ENCODE measurements around the gene ACLY. TPM values are rescaled to one million over a fixed set of nuclear protein-coding genes. Genes with fewer than 3 reads are reported as not detected.
"Not testable (repeated sequence)": the region's sequence is repeated elsewhere in the genome, so short reads cannot be mapped to it uniquely, and the experiment has no call there.

ACLY gene
- polyA plus RNA-seq, 1 donor = 52.7 TPM

DNA sequence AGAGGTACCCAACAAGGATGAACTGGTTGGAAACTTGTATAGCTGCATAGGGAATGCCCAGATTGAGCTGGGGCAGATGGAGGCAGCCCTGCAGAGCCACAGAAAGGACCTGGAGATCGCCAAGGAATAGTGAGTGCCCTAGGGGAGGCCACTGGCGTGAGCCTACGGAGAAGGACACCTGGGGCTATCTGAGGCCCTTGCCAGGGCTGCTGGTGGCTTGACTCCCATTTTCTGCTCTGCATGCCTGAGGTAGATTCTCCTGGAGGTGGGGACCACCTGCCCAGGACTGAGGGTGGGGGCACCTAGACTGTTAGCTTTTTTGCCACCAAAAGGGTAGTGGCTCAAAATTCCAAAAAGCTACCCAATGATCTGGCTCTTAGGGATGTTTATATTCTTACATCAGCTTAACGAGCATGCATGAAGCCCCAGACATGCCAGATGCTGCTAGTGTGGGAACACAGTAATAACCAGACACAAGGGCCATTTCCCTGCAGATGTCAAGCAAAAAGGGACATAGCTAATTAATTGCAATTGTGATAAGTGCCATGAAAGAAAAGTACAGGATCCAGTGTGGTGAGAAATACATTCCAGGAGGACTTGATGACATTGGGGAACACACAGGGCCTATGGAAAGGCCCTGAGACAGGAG is 20.4 kb upstream of the ACLY start:
- DNase-seq = no peak

DNA sequence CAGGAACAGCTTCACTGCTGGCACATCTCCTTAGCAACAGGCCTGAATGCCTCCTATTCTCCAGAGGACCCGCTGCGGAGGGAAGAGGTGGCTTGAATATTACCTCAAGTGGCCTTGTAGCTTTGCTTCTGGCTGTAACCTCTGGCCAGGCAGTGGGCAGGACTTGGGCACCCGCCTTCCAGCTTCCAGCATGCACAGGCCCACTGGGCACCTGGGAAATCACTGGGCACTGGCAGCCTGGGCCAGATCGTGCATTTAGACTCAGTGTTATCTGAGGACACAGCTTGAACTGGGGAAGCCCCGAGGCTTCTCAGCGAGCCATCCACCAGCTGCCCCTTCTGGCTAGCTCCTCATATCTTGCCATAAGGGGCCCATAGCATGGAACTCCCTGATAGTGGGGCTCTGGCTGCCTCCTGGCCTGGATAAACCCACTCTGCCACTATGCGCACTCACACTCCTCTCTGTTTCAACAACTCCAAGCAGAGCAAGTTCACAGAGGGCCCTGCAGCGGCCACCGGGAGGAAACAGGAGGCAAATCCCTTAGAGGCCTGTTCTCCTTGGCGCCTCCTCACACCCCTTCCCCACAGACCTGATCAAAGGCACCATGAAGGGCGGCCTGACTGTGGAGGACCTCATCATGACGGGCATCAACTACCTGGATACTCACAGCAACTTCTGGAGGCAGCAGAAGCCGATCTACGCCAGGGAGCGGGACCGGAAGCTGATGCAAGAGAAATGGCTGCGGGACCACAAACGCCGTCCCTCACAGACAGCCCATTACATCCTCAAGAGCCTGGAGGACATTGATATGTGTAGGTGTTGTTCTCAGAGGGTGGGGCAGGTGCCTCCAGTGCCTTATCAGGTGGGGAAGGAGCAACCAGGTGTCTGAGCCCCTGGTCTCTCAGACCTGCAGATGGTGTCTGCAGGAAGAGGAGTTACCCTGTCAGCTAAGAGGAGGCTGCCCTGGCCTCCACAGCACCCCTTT is 19.5 kb upstream of the ACLY start:
- DNase-seq = no peak

DNA sequence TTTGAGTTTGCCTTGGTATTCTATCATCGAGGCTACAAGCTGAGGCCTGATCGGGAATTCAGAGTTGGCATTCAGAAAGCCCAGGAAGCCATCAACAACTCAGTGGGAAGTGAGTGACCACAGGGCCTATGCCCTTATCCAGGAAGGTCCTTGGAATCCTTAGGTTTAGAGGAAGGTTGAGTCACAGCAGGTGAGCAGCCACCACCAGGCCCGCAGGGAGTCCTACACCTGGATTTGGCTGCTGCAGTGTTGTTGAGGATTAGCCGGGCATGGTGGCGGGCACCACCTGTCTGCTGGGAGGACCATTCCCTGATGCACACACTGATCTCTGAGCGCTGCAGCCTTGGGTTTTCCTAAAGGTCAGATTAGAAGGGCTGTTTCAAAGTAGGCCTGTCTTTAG is 16.9 kb upstream of the ACLY start:
- DNase-seq = no peak

DNA sequence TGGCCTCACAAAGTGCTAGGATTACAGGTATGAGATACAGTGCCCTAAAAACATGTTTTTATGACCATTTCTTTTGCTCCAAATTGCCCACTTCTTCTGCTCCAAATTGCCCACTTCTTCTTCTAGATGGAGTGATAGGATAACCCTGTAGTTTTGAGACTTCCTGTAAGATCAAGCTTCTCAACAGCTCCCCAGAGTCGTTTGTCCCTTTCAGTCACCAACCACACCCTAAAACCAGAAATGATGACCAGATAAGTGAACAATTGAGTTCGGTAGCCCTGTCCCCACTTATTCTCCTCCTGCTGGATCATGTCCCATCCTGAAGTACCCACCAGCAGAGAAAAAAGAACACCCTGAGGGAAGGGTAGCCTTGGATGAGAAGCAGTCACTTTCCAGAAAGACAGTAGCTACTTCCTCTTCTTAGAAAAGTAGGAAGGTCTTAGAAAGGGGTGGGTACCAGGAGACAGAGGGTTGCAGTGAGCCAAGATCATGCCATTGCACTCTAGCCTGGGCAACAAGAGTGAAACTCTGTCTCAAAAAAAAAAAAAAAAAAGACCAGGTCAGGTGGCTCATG is 14.2 kb upstream of the ACLY start:
- no peak for DNase-seq

DNA sequence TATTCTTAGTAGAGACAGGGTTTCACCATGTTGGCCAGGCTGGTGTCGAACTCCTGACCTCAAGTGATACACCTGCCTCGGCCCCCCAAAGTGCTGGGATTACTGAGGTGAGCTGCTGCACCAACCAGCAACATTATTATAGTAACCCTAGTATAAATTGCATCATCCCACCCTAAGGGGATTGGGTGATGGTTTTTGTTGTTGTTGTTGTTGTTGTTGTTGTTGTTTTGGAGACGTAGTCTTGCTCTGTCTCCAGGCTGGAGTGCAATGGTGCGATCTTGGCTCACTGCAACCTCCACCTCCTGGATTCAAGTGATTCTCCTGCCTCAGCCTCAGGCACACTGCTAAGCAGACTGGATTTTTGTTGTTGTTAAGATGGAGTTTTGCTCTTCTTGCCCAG is 13.0 kb upstream of the ACLY start:
- not testable (repeated sequence) for DNase-seq

DNA sequence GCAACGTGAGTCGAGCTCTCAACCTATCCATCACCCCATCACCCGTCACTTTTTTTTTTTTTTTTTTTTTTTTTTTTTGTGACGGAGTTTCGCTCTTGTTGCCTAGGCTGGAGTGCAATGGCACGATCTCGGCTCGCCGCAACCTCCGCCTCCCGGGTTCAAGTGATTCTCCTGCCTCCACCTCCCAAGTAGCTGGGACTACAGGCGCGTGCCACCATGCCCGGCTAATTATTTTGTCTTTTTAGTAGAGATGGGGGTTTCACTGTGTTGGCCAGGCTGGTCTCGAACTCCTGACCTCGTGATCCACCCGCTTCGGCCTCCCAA is 12.0 kb upstream of the ACLY start:
- not testable (repeated sequence) for DNase-seq

DNA sequence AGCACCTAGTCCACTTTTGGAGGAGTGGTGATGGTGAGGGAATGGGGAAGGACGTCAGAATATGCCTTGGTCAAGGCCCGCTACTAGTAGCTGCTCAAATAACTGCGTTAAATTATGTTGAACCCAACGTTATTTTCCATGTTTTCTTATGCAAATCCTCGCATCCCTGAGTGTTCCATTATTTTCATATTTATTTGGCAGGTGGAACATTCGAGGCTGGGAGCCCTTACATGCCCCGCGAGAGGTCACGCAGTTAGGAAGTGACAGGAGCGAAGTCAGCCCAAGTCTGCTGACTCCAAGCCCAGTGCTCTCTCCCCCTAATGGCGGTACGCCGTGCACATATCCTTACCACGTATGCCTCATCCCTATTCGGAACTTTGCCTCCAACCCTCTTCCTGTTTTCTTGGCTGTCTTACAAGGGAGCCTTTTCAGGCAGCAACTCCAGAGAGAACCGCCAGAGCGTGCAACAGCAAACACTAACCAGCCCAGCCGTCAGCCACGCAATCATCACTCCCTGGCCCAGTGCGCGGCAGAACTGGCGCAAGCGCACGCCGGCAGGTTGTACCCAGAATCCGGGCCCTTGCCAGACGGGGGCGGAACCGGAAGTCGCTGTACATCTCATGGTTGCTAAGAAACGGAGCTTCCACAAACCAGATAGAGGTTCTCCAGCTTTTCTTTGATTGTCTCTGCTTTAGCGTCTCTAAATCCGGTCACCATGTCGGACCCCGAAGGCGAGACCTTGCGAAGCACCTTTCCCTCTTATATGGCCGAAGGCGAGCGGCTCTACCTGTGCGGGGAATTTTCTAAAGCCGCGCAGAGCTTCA is 11.5 kb upstream of the ACLY start, which contains the start of gene ODAD4:
ODAD4 (plus strand) TSS at position 609 of the 824 bp plus-strand sequence; CDS start at position 716, 107 bp downstream.
- DNase-seq = peak; percentile 95

DNA sequence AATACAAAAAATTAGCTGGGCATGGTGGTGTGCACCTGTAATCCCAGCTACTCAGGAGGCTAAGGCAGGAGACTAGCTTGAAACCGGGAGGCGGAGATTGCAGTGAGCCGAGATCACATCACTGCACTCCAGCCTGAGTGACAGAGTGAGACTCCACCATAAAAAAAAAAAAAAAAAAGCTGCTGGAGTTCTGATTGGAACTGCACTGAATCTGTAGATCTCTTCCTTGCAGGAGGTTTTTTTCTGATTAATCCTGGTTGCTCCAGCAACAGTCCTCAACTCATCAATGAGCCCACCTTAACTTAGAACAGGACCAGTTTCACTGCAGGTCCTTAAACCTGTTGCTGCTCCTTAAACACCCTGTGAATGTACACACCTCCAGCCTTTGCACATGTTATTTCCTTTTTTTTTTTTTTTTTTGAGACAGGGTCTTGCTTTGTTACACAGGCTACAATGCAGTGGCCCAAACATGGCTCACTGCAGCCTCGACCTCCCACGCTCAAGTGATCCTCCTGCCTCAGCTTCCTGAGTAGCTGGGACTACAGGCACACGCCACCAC is 10.0 kb upstream of the ACLY start:
- no peak for DNase-seq

DNA sequence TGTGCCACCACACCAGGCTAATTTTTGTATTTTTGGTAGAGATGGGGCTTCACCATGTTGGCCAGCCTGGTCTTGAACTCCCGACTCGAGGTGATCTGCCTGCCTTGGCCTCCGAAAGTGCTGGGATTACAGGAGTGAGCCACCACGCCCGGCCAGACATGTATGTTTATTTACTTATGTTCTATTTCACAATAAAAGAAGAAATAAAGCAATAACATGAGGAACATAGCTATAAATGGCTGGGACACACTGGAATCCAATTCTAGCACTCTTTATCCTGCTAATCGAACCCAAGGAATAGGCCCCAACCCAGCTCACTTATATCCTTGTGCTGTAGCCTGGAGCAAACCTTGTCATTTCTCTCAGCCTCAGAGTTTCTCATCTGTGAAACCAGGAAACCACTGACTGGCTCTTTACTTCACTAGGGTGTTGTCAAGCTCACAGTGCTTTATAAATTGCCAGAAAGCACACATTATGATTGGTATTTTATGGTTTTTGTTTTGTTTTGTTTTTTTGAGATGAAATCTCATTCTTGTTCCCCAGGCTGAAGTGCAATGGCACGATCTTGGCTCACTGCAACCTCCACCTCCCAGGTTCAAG is 7.3 kb upstream of the ACLY start:
- no peak for DNase-seq

DNA sequence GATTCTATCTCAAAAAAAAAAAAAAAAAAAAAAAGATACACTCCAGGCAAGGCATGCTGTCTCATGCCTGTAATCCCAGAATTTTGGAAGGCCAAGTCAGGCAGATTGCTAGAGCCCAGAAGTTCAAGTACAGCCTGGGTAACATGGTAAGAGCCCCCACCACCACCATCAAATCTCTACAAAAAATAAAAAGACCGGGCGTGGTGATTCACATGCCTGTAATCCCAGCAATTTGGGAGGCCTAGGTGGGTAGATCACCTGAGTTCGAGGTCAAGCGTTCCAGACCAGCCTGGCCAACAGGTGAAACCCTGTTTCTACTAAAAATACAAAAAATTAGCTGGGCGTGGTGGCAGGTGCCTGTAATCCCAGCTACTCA is 1.8 kb upstream of the ACLY start:
- no peak for DNase-seq

DNA sequence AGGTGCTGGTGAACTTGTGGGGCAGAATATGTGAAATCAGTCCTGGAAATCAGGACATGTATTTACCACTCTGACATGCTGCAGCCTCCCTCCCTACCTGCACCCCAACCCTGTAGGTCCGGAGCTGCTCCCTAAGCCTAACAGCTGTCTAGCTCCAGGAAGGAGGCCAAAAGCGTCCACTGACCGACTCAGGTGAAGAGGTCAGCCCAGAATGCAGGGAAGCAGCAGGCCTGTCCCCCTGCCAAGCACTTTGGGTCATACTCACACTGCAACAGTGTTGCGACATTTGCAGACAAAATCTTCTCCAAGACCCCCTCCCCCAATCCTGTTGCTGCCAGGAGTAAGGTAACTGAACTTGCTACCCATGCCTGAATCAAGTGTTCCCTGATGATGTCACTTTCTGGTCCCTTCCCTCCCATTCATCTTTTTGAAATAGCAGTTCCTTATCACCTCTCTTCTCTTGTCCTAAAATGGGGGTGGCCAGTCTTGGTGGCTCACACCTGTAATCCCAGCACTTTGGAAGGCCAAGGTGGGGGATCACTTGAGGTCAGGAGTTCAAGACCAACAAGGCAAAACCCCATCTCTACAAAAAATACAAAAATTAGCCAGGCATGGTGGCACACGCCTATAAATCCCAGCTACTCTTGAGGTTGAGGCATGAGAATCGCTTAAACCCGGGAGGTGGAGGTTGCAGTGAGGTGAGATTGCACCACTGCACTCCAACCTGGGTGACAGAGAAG is 1.3 kb upstream of the ACLY start:
- no peak for DNase-seq

DNA sequence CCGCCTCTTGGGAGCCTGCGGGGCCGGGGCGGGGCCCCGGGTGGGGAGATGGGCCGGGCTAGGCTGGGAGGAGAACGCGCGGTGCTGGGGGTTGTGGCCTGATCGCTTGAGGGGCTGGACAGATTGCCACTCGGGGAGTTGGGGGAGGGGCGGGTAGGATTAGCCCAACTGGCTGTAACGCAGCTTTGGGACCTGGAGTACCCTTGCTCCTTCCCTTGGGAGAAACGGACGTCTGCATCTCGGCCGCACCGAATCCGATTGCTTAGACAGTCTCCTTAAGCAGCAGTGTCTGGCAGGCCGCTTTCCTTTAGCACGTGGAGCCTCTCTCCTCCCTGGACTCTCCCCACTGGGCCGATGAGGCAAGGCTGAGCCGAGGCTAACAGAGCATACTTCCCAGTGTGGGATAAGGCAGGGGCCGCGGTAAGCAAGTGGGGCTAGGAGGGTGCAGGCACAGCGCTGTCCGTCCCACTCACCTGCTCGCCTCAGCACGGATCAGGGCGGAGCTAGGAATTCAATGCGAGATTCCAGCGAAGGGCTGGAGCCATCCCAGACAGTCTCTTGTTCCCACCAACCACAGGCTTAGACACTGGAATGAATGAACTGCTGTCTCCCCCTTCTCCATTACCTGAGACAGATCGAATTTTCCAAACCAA is 540 bp upstream of the ACLY start:
- peak; percentile 68 for DNase-seq

DNA sequence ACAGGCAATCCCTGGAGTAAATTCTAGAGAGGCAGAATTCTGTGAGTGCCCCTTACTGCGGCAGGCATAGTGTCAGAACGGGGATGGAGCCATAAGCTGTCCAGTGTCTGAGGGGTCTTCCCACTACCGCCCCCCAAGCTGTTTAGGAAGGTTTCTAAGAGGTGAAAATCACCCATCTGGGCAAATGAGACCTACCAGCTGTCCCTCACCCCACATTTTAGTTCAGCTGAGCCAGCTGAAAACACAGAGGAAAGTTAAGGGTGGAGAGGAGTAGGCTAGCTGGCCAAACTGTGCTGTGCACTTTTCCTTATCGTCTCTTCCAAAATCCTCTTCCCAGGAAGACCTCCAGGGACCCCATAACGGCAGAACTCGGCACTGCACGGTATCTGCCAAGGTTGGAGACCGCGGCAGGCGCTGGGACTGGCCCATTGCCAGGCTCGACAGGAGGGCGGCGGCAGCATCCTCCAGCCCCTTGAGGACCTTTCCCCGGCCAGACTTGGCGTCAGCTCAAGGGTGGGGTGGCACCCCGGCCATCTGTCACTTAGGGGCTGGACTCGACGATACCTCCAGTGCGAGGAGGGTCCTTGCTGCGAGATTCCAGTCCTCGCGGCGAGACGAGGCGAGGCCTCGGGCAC is 955 bp downstream of the ACLY start:
- peak; percentile 46 for DNase-seq

DNA sequence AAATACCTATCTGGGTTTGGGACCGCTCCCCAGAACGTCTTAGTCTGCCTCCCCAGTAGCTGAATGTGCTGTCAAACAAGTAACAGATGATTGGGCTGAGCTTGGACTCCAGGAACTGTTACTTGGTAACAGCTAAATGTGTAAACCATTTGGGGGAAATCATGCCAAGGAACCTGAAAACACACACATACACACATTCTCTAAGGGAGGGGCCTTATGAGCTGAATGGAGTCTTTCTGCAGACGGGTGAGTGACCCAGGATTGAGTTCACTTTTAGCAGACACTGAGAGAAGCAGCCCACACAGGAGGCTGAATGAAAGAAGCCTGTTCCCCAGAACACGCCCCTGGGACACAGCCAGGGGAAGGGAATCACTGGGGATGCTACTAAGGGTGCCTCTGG is 1.6 kb downstream of the ACLY start:
- DNase-seq = peak; percentile 59

DNA sequence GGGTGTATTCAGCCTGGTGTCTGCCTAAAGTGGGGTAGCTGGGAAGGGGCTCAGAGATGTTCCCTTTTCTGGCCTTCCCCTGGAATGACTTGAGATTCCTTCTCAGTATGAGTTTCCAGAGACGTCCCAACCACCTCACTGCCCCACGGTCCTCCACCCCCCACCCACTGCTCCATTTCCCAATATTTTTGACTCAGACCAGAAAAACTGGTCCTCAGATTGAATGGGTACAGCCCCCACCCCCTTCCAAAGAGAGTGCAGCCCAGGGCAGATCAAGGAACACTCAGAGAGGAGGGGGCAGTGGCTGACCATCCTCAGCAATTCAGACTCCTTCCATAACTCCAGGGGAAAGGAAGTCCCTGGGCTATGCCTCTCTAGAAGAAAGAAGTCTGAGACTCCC is 3.2 kb downstream of the ACLY start:
- DNase-seq = no peak

DNA sequence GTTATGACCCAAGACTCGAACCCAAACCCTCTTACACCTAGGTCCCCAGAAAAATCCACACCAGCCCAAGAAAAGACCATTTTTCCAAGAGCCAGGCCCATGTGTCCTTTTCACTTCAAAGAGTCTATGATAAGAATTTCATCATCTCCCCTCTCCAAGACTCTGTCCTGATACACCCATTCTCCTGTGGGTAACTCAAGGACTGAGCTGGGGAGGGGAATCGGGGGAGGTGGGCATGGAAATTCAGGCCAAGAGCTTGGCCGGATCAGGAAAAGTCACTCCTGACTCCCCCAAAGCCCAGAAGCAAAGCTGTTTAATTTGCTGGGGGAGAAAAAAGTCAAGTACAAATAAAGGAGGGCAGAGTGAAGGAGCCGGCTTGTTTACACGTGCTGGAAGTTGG is 3.7 kb downstream of the ACLY start:
- DNase-seq = no peak

DNA sequence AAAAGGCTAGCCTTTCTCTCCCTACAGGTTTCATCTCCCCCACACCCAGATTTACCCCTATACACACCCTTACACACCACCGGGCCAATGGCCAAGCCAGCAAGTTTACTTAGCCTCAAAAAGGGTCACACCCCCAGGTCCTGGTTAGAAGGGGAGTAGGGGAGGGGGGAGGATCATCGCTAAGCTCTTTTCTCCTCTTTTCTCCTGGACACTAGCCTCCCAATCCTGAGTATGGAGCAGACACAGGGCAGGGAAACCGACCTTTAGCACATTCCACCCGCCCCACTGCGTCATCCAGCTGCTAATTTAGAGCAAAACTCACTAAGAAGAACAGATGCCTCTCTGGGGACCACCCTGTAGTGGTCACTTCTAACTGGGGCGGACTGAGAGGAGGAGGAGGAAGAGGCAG is 4.4 kb downstream of the ACLY start:
- DNase-seq = no peak

DNA sequence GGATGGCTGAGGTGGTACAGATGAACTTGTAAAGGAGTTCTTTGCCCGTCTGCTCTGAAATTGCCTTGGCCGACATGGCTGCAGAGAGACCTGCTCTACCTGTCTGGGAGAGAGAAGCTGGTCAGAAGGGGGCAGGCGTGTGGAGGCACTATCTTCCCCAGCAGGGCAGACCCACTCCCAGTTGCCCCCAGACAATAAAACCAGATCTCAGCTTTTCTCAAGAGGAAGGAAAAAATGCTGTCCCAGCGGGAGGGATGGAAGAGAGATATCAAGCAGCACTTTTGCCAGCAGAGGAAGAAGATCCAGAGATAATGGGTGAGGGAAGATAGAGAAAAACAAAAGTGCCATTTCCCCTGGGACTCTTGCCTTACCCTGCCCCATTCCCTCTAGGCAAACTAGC is 5.0 kb downstream of the ACLY start:
- no peak for DNase-seq

DNA sequence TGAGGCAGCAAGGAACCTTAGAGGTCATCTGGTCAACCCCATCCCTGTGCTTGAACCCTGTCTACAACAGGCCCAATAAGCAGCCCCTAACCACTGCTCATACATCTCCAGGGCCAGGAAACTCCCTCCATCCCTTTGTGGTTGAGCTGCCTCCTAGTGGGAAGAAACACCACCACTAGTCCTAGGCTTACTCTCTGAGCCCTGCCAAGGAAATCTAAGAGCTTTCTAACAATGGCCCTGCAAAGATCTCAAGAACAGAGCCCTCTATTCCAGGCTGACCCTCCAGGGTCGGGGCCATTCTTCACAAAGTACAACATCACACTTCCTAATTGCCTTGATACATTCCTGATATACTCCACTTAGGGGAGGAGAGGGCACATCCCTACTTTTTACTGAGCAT is 5.8 kb downstream of the ACLY start:
- no peak for DNase-seq

DNA sequence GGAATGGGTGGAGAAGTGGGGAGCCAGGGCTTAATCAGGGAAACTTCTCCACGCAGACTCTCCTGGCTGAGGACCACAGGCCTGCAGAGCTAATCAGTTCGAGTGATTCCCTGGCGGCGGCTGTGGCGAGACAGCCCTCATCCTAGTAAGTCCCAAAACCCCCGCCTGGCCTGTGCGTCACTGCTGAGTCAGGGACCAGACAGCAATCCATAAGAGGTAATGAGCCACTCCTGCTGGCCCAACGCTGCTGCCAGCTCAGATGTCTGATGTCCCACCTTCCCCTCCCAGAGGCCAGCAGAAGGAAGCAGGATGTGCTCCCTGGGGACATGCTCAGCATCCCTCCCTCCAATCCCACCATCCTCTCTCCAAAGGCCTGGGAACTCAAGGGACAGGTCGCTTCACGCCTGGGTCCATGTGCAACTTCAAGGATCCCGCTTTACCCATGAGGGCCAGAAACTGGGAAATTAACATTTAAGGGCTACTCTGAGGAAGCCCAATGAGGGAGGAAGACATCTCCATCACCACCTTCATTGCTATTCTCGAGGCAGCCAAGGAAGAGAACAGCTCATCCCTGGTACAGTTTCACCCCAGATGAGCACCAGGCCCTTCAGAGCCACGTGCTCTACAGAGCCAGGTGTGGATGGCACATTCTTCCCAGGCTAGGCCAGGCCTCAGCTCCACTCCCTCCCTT is 7.9 kb downstream of the ACLY start:
- no peak for DNase-seq
